Measurements from ENCODE around the gene SLC9A5.

SLC9A5 gene

DNA sequence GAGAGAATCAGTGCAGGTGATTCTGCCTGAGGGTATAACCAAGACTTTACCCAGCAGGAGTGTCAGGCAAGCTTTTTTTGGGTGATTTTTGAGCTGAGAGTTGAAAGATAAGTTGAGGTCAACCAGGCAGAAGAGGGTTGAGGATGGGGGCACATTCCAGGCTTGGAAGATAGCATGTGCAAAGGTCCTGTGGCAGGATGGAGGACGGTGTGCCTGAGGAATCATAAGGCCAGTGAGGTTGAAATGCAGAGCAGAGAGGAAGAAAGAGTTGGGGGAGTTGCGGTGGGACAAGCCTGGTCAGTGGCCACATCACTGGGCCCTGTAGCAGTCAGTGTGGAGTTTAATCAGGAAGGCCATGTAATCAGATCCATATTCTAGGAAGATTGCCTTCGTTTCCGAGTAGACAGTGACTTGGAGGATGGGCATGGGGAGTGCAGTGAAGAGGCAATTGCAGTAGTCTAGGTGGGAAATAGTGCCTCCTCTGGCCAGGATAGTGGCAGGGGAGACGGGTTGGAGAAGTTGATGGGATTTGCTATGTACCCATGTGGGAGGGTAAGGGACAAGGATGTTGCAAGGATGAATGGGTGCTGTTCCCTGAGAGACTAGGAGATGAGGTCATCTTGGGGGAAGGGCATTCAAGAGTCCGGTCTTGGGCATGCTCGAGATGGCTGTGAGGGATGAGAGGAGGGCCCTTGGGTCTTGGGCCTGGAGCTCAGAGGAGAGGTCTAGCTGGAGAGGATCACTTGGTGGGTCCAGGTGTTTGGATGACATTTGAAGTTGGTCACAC lies 34.5 kb downstream of the SLC9A5 start:
- no peak for DNase-seq

DNA sequence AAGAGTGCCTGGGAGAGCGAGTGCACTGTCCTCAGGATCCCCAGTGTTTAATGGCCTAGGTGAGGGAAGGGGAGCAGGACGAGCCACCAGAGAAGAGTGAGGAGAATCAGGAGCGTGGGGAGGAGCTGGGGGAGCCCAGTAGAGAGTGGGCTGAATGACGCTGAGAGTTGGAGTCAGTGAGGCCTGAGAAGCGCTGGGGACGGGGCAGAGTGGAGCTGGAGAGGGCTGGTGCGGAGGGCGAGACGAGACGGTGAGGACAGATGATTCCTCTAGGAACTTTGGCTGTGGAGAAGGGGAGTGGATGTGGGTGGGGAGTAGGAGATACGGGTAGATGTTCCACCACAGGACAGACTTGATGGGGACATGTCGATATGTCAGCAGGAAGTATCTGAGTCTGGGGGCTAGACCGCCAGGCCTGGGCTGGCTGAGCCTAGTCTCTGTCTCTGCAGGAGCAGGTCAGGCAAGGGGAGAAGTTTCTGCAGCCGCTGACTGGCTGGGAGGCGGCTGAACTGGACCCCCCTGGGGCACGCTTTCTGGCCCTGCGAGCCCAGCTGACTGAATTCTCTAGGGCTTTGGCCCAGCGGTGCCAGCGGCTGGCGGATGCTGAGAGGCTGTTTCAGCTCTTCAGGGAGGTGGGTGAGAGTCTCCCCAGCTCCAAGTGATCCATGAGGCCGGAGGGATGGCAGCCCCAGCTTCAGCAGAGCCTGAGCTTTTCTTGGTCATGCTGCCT lies 35.2 kb downstream of the SLC9A5 start:
- DNase-seq: no peak

DNA sequence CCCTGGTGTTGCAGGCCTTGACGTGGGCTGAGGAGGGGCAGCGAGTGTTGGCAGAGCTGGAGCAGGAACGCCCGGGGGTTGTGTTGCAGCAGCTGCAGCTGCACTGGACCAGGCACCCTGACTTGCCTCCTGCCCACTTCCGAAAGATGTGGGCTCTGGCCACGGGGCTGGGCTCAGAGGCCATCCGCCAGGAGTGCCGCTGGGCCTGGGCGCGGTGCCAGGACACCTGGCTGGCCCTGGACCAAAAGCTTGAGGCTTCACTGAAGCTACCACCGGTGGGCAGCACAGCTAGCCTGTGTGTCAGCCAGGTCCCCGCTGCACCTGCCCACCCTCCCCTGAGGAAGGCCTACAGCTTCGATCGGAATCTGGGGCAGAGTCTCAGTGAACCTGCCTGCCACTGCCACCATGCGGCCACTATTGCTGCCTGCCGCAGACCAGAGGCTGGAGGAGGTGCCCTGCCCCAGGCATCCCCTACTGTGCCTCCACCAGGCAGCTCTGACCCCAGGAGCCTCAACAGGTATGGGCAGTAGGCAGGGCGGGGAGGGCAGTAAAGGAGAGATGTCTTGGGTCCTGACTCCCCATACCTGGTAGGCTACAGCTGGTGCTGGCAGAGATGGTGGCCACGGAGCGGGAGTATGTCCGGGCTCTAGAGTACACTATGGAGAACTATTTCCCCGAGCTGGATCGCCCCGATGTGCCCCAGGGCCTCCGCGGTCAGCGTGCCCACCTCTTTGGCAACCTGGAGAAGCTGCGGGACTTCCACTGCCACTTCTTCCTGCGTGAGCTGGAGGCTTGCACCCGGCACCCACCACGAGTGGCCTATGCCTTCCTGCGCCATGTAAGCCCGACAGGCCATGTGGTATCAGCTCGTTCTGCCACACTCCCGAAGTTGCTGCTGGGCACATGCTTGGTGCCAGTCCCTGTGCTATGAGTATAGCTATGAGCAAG lies 36.2 kb downstream of the SLC9A5 start:
- no peak for DNase-seq

DNA sequence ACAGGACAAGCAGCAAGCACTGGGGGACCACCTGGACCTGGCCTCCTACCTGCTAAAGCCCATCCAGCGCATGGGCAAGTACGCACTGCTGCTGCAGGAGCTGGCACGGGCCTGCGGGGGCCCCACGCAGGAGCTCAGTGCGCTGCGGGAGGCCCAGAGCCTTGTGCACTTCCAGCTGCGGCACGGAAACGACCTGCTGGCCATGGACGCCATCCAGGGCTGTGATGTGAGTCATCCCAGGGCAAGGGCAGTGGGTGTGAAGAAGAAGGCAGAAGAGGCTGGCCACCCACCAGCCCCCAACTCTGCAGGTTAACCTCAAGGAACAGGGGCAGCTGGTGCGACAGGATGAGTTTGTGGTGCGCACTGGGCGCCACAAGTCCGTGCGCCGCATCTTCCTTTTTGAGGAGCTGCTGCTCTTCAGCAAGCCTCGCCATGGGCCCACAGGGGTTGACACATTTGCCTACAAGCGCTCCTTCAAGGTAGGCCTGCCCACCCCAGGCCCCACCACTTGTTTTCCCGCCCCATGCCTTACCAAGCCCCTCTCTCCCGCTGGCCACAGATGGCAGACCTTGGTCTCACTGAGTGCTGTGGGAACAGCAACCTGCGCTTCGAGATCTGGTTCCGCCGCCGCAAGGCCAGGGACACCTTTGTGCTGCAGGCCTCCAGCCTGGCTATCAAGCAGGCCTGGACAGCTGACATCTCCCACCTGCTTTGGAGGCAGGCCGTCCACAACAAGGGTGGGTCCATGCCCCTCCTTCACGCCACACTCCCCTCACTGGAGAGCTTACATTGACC lies 37.9 kb downstream of the SLC9A5 start:
- no peak for DNase-seq

DNA sequence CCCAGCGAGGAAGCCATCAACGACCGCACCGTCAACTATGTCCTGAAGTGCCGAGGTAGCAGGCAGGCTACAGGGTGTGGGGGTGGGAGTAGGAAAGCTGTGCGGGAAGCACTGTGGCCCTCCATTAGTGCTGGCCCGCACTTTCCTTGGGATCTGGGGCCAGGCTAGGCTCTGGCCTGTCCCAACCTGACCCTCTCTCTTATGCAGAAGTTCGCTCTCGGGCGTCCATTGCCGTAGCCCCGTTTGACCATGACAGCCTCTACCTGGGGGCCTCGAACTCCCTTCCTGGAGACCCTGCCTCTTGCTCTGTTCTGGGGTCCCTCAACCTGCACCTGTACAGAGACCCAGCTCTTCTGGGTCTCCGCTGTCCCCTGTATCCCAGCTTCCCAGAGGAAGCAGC lies 39.2 kb downstream of the SLC9A5 start:
- DNase-seq: no peak

DNA sequence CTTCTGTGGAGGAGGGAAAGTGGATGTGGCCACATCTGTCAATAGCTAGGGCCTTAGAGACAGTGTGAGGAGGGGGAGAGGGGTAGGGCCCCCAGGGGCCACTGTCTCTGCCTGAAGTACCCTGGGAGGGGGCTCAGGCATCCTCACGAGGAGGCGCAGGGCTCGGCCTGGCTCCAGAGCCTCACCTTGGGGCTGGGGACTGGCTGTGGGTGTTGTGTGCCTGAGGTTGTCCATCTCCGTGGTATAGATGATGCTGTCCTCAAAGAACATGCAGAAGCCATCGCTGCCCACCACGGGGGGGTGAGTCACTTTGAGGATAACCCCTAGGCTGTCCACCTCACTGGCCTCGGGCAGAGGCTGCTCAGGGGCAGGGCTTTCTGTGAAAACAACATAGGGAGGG lies 42.7 kb downstream of the SLC9A5 start:
- no peak for DNase-seq

DNA sequence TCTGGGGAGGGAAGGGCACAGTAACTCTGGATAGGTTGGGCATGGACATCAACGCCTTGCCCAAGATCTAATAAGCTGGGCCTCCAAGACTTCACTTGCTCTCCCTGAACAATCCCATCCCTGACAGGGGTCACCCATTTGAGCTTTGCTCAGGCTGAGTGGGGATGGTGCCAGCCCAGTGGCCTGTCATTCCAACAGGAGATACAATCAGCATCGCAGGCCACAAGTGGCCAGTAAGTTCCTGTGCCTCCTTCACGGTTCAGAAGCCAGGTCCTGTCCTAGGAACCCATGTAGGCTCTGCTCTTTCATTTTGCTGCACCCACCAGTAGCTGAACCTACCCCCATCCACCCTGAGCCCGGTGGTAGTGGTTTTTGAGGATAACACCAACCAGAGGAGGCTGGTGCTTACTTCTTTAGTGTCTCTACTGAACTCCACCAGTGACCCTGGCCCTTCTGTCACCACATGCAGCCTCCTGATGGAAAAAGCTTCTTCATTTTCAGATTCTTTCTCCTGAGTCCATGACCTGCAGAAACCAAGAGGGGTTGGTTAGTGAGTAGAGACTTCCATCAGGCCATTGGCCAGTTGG lies 45.5 kb downstream of the SLC9A5 start:
- no peak for DNase-seq

DNA sequence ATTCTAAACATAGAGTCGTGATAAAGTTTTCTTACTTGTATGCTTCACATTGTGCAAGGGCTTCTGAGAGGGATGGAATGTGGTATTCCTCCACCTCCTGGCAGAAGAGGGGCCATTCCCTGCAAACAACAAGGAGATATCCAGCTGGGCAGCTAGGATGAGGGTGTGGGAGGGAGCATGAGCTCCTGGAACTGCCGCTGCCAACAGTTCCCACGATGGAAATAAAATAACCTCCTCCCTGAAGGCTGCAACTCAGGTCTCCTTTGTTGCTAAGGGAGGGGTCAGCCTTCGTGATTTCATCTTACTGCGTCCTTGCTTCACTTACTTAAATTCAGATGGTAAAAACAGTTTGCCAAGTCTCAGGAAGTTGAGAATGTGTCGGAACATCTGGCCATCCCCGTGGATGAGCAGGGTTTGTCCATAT lies 46.2 kb downstream of the SLC9A5 start:
- DNase-seq: no peak

DNA sequence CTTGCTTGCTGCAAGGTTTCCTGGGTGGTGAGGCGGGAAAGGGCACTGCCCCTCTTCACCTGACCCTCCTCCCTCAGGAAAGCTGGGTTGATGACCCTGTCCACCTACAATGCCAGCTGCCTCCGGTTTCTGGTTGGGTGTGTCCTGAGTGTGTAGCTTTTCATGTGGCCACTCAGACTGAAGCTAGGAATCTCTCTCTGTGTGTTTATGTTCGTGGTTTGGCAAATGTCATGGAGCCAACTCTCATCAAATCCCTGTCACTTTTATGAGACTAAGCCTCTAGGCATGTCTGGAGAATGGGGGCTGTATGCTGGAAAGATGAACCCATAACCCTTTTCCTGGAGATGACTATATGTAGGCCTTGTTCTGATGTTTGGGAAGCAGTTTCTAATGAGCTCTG lies 47.6 kb downstream of the SLC9A5 start:
- DNase-seq: no peak

DNA sequence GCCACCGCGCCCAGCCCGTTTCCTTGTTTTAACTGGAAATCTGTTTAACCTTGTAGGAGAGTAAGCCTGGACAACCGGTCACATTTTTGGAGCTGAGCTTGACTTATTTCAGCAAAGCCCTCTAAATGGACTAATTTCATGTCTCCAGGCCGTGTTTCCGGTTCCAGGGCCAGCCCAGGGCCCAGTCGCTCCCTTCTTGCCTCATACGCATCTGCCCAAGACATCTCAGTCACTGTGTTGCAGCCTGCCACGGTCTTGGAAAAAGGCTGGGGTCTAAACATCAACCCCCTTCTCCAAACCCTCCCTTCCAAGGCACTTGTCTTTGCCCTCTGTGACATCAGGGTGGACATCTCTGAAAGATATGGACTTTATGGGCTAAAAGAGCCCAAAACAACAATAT lies 49.5 kb downstream of the SLC9A5 start:
- no peak for DNase-seq

DNA sequence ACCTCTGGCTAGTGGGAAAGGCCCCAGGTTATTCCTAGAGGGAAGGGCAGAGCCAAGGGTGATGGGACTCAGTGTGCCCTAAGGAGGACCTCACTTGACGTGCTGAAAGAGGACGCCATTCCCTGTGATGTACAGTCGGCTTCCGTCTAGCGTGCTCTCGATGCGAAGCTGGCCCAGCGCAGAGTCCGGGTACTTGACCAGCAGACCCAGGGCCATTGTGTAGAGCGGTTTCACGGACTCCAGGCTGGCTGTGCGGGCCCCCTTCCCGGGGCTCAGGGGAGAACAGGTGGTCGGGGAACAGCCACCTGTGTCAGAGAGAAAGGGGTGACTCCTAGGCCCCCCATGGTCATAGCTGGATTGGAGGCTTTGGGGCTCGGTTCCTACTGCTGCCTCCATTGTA lies 50.5 kb downstream of the SLC9A5 start:
- DNase-seq: no peak

DNA sequence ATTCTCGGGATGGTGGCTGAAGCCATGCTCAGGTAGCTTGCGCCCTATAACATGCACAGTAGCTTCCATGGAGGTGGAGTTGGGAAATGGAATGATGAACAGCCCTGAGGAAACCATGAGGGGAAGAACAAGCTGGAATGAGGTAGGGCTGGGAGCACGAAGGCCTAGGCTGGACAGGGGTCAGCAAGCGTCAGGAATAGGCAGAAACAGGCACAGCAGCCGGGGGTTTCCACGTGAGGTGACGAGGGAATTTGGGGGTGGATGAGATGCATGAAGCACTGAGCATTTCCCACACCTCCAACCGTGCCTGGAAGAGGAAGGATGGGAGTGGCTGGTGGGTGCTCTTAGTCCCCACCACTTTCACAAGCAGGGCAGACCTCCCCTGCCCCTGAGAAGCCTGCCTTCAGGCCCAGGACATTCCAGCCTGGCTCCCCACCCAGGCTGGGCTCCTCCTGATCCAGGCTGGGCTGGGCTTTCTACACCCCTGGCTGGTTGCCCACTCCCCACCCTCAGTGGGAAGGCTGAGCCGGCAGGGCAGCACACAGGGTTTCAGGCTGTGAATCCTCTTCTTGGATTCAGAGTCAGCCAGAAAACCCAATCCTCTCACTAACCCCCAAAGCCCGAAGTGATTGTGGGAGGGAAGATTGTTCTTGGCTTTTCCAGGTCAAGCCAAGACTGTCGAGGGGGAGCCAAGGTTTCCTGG lies 52.5 kb downstream of the SLC9A5 start:
- no peak for DNase-seq

DNA sequence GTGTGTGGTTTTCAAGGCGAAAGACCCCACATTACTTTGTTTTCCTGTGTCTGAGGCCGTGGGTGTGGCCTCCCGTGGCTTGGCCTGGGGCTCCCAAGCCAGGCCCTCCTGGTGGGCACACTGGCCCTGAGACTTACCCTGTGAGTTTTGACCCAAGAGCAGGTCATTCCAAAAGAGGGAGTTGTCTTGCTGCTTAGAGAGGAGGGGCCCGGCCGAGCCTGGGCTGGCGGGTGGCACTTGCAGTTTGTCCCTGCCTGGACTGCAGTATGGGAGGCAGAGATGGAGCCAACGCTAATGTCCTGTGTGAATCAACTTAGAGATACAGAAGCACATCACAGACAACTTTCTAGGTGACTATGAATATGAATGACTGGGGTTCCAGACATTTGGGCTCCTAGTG lies 53.3 kb downstream of the SLC9A5 start:
- no peak for DNase-seq

DNA sequence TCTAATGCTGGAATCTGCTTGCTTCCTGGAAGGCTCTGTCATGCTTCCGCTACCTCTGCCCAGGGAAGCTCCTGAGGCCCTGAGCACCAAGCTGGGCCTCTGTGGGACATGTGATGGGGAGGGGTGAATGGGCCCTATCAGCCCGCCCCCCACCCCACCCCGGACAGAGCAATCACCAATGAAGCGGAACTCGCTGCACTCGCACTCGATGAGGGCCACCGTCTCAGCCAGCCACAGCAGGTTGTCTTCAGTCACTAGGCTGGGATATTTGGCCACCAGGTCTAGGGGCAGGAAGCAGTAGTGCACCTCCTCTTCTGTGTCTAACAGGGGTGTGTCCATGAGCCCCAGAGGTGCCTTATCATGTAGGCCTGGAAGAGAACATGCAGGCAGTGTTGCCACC lies 54.2 kb downstream of the SLC9A5 start:
- DNase-seq: no peak

DNA sequence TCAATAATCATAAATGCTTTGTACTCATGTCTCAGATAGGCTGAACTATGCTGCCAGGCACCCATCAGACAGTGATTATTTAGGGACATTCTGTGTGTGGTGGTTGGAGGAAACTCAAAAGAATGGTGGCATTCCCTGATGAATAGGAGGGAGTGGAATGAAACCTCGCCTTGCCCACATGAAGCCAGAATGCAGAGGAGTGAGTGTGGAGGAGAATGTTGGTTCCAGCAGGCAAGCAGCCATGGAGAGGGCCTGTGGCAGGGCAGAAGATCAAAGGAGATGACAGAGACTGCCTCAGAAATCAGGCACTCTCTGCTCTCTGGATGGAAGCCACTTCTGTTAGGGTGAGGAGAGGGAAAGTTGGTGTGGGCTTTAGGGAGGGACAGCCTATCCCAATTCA lies 55.2 kb downstream of the SLC9A5 start:
- DNase-seq: no peak

DNA sequence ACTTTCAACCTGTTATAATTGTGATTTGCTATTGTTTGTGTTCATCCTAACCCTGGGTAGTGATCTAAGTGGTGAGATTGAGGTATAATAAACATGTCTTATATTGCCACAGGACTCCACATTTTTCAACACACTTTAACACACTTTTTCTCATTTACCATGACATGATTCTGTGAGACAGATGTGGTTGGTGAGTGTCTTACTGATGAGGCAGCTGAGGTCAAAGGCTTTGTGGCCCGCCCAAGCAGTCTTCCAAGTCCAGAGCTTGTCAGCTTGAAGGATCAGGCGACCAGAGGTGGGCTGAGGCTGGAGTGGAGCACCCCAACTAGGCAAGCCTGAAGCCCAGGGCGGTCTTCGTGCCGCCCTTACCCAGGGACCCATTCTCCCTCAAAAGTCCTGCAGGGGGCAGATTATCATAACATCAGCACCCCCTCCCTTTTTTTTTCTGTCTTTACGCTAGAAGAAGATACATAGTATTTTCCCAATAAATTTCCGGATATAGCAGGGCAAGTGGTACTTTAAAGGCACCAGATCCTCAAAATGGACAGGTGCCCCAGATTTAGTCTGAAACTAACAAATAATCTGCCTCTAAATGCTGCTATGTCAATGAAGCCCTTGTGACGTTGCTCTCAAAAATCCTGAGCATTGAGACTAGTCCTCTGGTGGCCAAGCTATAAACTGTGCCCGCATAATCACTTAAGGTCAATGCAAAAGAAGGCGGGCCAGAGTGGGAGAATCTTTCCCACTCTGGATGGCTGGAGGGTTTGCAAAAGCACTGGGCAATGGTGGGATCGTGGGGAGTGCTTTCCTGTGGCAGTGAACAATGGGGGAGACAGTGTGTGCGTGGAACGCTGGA lies 56.7 kb downstream of the SLC9A5 start:
- no peak for DNase-seq

DNA sequence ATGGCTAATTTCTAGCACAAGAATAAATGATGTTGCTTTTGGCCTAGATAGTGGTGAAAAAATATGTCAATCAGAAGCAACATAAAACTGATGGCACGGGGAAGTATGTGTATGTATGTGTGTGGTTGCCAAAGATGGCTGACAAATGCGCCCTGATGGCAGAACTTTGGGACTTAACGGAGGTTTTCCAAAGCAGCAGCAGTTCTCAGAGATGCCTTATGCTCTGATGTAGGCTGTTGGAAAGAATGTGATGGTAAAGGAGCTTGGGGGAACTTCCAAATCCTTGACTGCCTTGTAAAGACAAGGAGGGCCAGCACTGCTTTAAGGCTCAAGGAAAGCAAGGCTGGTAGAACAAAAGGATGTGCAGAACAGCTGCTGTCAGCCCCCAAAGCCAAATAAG lies 61.8 kb downstream of the SLC9A5 start:
- DNase-seq: no peak

DNA sequence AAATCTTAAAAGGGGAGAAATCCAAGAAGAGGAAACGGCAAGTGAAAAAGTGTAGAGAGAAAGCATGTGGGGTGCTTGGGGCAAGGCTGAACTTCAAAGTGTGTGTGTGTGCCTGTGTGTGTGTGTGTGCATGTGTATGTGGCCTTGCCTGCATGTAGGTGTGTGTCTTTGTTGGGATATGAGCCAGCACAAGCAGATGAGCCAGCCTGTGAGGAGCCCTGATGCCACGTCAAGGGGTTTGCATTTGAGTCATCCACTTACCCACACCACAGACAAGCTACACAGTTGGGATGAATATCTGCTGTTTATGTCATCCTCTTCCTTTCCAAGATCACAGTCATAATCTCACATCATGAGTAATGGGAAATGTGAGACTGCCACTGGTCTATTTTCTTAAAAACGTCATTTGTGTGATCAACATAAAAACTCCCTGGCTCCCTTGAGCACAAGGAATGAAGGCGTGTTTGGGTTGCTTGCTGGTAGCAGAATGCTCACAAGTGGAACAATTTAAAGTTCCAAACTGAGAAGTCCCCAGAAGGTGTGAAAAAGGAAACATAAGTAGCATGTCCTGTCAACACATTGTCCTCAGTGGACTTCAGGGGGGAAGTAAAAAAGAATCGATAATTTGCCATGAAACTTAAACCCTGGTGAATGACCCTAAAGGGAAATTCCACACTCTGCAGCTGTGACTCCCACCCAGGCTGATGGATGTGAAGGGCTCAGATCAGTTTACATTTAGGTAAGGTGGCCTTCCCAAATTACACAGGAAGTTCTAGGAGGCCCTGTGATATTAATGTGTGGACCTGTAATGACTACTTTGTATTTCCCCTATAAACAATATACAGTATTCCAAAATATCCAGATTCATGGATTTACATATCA lies 63.1 kb downstream of the SLC9A5 start:
- peak in 1 of 6 experiments; percentile 2 for DNase-seq

DNA sequence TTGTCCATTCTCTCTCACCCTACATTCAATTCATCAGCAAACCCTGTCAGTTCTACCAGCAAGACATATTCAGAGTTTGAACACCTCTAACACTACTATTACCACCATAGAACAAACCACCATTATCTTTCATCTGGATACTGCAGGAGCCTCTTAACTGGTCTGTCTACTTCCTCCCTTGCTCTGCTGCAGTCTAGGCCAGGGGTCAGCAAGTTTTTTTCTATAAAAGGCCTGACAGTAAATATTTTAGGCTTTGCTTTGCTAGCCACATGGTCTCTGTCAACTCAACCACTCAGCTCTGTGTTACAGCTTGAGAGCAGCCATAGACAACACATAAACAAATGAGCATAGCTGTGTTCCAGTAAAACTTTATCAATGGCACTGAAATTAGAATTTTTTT lies 63.9 kb downstream of the SLC9A5 start:
- DNase-seq: no peak
